ENCODE data around the gene CISD3. TPM values are rescaled to one million over a fixed set of nuclear protein-coding genes. Genes with fewer than 3 reads are reported as not detected.

Gene CISD3
- total and polyA plus RNA-seq, 10 of the 15 experiments (the other 5 are each of a cell fraction or from before 2014, with no cell fraction given), result 2.6 to 38.1 (median 8.1) TPM

- Histone ChIP-seq H3K4me1 (ENCODE audit: control insufficient read depth, insufficient read depth, low read length) (peaks cover 19% of the 10 kb centered on the region), H3K9me3 (replicated peaks; ENCODE audit: control insufficient read depth, insufficient read depth, low read length) (no peaks in the 10 kb centered on the region), H2AFZ (ENCODE audit: control insufficient read depth, low read depth, low read length) (no peak overlapping the region), H4K20me1 (ENCODE audit: control insufficient read depth, insufficient read depth) (no peaks in the 10 kb centered on the region), H3K9ac (ENCODE audit: control insufficient read depth, insufficient read depth, low read length) (no peak overlapping the region), H3K27ac (ENCODE audit: control insufficient read depth, insufficient read depth) (no peak overlapping the region), H3K4me3 (no peak overlapping the region), H3K4me2 (ENCODE audit: control insufficient read depth, insufficient read depth) (no peak overlapping the region), H3K79me2 (ENCODE audit: control insufficient read depth, insufficient read depth, low read length) (peaks cover 16% of the 10 kb centered on the region), H3K36me3 (ENCODE audit: control insufficient read depth in 2 of 2, insufficient read depth in 2 of 2, low read length in 1 of 2) (peaks cover 4 to 19% of the 10 kb centered on the region in 2 experiments; a peak in 3 of 4 replicates), H3K27me3 (replicated peaks in 1 of 2; ENCODE audit: control insufficient read depth in 2 of 2, insufficient read depth in 2 of 2, low read length in 1 of 2) (no peaks in the 10 kb centered on the region)
- CTCF ChIA-PET, result no interaction called here
- RAD21 ChIA-PET (ENCODE audit: unreplicated experiment), result no interaction called here
- in situ Hi-C loops (cut with MboI) (no loop called here), intact Hi-C loops (cut with micrococcal nuclease; ENCODE audit: unreplicated experiment) (no loop called here)
- POLR2A ChIA-PET, result interaction anchor here (0.5 kb wide), 1 partner anchor 218 kb away, joined by 3 read pairs; no protein-coding TSS in a partner anchor
- WGBS (ENCODE audit: insufficient coverage, insufficient replicate concordance, low lambda C conversion rate, missing lambda C conversion rate), result 69% methylated on average over 14 of the region's 14 CpGs
- ATAC-seq (no peak), DNase-seq (ENCODE audit: low read depth, low spot score) (no peak), FAIRE-seq (no peak)
- no TSS peak for BruUV-seq (replicated peaks)
- SMC1A ChIA-PET (ENCODE audit: uncharacterized antibody, unreplicated experiment), result no interaction called here
- TF ChIP-seq MTA3 (IDR thresholded peaks at IDR 0.05; ENCODE audit: borderline replicate concordance, low read length) (no peak), NBN (IDR thresholded peaks at IDR 0.05) (no peak), BHLHE40 (IDR thresholded peaks at IDR 0.05; ENCODE audit: borderline replicate concordance in 1 of 2, low read depth in 2 of 2, low read length in 1 of 2) (no peak), ZNF384 (IDR thresholded peaks at IDR 0.05; ENCODE audit: borderline replicate concordance, low read depth, low read length) (no peak), EED (IDR thresholded peaks at IDR 0.05; ENCODE audit: low read depth) (no peak), RELB (IDR thresholded peaks at IDR 0.05; ENCODE audit: low read depth) (no peak), POLR2AphosphoS2 (IDR thresholded peaks at IDR 0.05; ENCODE audit: low read depth, low read length) (no peak), SIX5 (IDR thresholded peaks at IDR 0.05; ENCODE audit: low read depth, low read length, severe bottlenecking) (no peak), SMC3 (IDR thresholded peaks at IDR 0.05; ENCODE audit: borderline replicate concordance, low read length) (no peak), HCFC1 (IDR thresholded peaks at IDR 0.05; ENCODE audit: low read length) (no peak)
These were observed 9.2 kb downstream of the CISD3 start for GRCh38 chr17:38739305-38739704.

All from GM12878 (cell line).